A549 (cell line): ENCODE measurements around the gene SRRM4.

Source experiments
- FOSL2 ChIP-seq, 2 experiments: fragments of 450-650 bp in 1 of 2; fragments of >200 bp in 1 of 2; sonication (Bioruptor Twin) in 1 of 2; formaldehyde crosslinking; IDR thresholded peaks; 2 replicates each; pipeline versions ENCODE4 v1.5.0 to v1.6.1; 2016 to 2020; ENCODE audit warnings: mild to moderate bottlenecking in 1 of 2, moderate library complexity in 1 of 2
- POLR2A ChIP-seq: IDR thresholded peaks from 2 replicates; pipeline ENCODE4 v1.6.1; 2012; ENCODE audit warnings: mild to moderate bottlenecking, low read length
- SMC3 ChIP-seq: fragments of >200 bp; sonication (Bioruptor Twin); formaldehyde crosslinking; IDR thresholded peaks from 3 replicates; pipeline ENCODE4 v1.6.1; 2018; ENCODE audit warnings: inconsistent platforms
- TF ChIP-seq, protein P1 (sequence below): fragments of >200 bp; sonication (Bioruptor Twin); formaldehyde crosslinking; IDR thresholded peaks from 3 replicates; pipeline ENCODE4 v1.5.1; 2016
- TF ChIP-seq, protein P2 (sequence below): fragments of 450-650 bp; IDR thresholded peaks from 2 replicates; pipeline ENCODE4 v1.6.1; 2014; ENCODE audit warnings: antibody characterized with exemption

DNA sequence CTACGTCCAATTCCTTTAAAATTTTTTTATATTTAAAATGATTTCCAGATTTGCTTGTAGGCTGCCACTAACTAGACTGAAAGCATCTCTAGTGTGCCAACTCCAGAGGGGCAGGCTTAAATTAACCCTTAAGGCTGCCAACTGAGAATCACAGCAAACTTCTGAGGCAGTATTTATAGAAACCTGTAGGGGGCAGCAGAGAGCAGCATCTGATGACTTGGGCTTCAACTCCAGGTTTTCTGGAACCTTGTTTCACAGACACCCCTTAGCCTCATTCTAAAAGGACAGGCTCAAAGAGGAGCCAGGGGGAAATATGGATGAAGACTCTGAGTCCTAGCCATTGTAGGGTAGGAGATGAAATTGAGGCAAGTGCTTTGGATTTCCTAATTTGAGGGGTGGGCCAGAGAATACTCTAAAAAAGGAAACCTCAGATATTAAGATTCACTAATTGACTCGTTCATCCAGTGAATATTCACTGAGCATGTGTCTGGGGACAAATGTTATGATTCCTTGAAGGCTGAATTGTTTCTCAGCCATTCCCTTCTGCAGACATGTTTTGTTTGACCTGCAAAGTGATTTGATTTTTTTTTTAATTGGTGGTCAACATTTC is 134.1 kb downstream of the SRRM4 start:
- TF ChIP-seq, protein P1, sequence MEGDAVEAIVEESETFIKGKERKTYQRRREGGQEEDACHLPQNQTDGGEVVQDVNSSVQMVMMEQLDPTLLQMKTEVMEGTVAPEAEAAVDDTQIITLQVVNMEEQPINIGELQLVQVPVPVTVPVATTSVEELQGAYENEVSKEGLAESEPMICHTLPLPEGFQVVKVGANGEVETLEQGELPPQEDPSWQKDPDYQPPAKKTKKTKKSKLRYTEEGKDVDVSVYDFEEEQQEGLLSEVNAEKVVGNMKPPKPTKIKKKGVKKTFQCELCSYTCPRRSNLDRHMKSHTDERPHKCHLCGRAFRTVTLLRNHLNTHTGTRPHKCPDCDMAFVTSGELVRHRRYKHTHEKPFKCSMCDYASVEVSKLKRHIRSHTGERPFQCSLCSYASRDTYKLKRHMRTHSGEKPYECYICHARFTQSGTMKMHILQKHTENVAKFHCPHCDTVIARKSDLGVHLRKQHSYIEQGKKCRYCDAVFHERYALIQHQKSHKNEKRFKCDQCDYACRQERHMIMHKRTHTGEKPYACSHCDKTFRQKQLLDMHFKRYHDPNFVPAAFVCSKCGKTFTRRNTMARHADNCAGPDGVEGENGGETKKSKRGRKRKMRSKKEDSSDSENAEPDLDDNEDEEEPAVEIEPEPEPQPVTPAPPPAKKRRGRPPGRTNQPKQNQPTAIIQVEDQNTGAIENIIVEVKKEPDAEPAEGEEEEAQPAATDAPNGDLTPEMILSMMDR, result peak; percentile 85
- TF ChIP-seq, protein P2, sequence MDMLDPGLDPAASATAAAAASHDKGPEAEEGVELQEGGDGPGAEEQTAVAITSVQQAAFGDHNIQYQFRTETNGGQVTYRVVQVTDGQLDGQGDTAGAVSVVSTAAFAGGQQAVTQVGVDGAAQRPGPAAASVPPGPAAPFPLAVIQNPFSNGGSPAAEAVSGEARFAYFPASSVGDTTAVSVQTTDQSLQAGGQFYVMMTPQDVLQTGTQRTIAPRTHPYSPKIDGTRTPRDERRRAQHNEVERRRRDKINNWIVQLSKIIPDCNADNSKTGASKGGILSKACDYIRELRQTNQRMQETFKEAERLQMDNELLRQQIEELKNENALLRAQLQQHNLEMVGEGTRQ, result no peak
- TF ChIP-seq FOSL2 (IDR thresholded peaks at IDR 0.05), result no peak
- TF ChIP-seq FOSL2 (CRISPR knock-in tag; IDR thresholded peaks at IDR 0.05), result no peak
- TF ChIP-seq POLR2A, result no peak
- TF ChIP-seq SMC3, result peak; percentile 80
